OCI-LY1 (cell line): ENCODE data around the gene DUSP22.

Source experiments
- H2AFZ ChIP-seq: fragments of 200-600 bp; sonication (generic), shearing (Covaris generic); 2 replicates; pipeline ENCODE4 v1.6.0; 2014; ENCODE audit warnings: antibody characterized with exemption, mild to moderate bottlenecking, low read length
- H3F3A ChIP-seq: fragments of 200-600 bp; sonication (generic), shearing (Covaris generic); 2 replicates; pipeline ENCODE4 v1.6.0; 2014; ENCODE audit warnings: mild to moderate bottlenecking, antibody characterized with exemption, low read length, moderate library complexity; ENCODE audit not compliant: insufficient read depth
- H3K27ac ChIP-seq: fragments of 200-600 bp; sonication (generic); 2 replicates; pipeline ENCODE4 v1.5.1; 2014; ENCODE audit warnings: low read length, mixed run types, mild to moderate bottlenecking, low read depth; ENCODE audit not compliant: poor library complexity, severe bottlenecking
- H3K27me3 ChIP-seq: fragments of 200-600 bp; sonication (generic); 2 replicates; pipeline ENCODE4 v1.6.0; 2014; ENCODE audit warnings: antibody characterized with exemption, mild to moderate bottlenecking, low read length, moderate library complexity; ENCODE audit not compliant: insufficient read depth
- H3K36me3 ChIP-seq: fragments of 200-600 bp; sonication (generic); 2 replicates; pipeline ENCODE4 v1.6.1; 2014; ENCODE audit warnings: mild to moderate bottlenecking, antibody characterized with exemption, low read length, moderate library complexity, mixed read lengths; ENCODE audit not compliant: insufficient read depth
- H3K4me1 ChIP-seq: fragments of 200-600 bp; sonication (generic); 2 replicates; pipeline ENCODE4 v1.5.1; 2014; ENCODE audit warnings: mild to moderate bottlenecking, low read length, moderate library complexity; ENCODE audit not compliant: insufficient read depth, severe bottlenecking
- H3K4me2 ChIP-seq: fragments of 200-600 bp; sonication (generic), shearing (Covaris generic); 2 replicates; pipeline ENCODE4 v1.6.1; 2014; ENCODE audit warnings: low read length
- H3K4me3 ChIP-seq: fragments of 200-600 bp; sonication (generic); 2 replicates; pipeline ENCODE4 v1.5.1; 2014; ENCODE audit warnings: low read length, low read depth, mild to moderate bottlenecking, mixed read lengths; ENCODE audit not compliant: poor library complexity, severe bottlenecking
- H3K79me2 ChIP-seq: fragments of 200-600 bp; shearing (Covaris generic); 2 replicates; pipeline ENCODE4 v1.6.1; 2016; ENCODE audit warnings: mixed run types, low read length, mixed read lengths; ENCODE audit not compliant: insufficient read depth
- H3K9ac ChIP-seq: fragments of 200-600 bp; sonication (generic), shearing (Covaris generic); 2 replicates; pipeline ENCODE4 v1.6.1; 2014; ENCODE audit warnings: mild to moderate bottlenecking, low read length, mixed read lengths
- H3K9me2 ChIP-seq: fragments of 200-600 bp; sonication (generic), shearing (Covaris generic); 2 replicates; pipeline ENCODE4 v1.6.1; 2014; ENCODE audit warnings: low read depth, mild to moderate bottlenecking, low read length, mixed read lengths
- H3K9me3 ChIP-seq: fragments of 200-600 bp; shearing (Covaris generic); 2 replicates; pipeline ENCODE4 v1.6.1; 2014; ENCODE audit warnings: low read length, mixed read lengths
- H4K20me1 ChIP-seq: fragments of 200-600 bp; sonication (generic), shearing (Covaris generic); 2 replicates; pipeline ENCODE4 v1.6.0; 2016; ENCODE audit warnings: mild to moderate bottlenecking, low read length; ENCODE audit not compliant: insufficient read depth
- EZH2 ChIP-seq: fragments of 200-600 bp; sonication (generic), shearing (Covaris generic); IDR thresholded peaks from 2 replicates; pipeline ENCODE4 v1.8.0; 2017; ENCODE audit warnings: borderline replicate concordance, mixed run types, mild to moderate bottlenecking, antibody characterized with exemption, low read length, moderate library complexity, mixed read lengths
- TF ChIP-seq, protein P1 (sequence below): fragments of 200-600 bp; sonication (generic), shearing (Covaris generic); IDR thresholded peaks from 2 replicates; pipeline ENCODE4 v1.5.1; 2017; ENCODE audit warnings: mild to moderate bottlenecking, antibody characterized with exemption, low read length, moderate library complexity, mixed read lengths

The DUSP22 gene

GRCh38 chr6:347232-347631, 54.9 kb downstream of the DUSP22 start:
- Histone ChIP-seq H3K9ac (0 out of 2 replicates have a peak overlapping the region, but pooled peaks have one; percentile 14), H4K20me1 (no peaks in the 10 kb centered on the region), H3K4me2 (peak overlapping the region; percentile 28), H3K4me1 (peaks cover 46% of the 10 kb centered on the region), H3K4me3 (no peak overlapping the region), H3K27ac (peak overlapping the region; percentile 47), H3K9me2 (no peaks in the 10 kb centered on the region), H3K79me2 (no peaks in the 10 kb centered on the region), H3K27me3 (no peaks in the 10 kb centered on the region), H3K9me3 (no peaks in the 10 kb centered on the region), H3F3A (no peaks in the 10 kb centered on the region), H3K36me3 (no peaks in the 10 kb centered on the region), H2AFZ (no peak overlapping the region)
- TF ChIP-seq EZH2 = no peak
- TF ChIP-seq, protein P1, sequence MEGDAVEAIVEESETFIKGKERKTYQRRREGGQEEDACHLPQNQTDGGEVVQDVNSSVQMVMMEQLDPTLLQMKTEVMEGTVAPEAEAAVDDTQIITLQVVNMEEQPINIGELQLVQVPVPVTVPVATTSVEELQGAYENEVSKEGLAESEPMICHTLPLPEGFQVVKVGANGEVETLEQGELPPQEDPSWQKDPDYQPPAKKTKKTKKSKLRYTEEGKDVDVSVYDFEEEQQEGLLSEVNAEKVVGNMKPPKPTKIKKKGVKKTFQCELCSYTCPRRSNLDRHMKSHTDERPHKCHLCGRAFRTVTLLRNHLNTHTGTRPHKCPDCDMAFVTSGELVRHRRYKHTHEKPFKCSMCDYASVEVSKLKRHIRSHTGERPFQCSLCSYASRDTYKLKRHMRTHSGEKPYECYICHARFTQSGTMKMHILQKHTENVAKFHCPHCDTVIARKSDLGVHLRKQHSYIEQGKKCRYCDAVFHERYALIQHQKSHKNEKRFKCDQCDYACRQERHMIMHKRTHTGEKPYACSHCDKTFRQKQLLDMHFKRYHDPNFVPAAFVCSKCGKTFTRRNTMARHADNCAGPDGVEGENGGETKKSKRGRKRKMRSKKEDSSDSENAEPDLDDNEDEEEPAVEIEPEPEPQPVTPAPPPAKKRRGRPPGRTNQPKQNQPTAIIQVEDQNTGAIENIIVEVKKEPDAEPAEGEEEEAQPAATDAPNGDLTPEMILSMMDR = peak; percentile 22; the same call in 1 of the 2 replicates

DNA sequence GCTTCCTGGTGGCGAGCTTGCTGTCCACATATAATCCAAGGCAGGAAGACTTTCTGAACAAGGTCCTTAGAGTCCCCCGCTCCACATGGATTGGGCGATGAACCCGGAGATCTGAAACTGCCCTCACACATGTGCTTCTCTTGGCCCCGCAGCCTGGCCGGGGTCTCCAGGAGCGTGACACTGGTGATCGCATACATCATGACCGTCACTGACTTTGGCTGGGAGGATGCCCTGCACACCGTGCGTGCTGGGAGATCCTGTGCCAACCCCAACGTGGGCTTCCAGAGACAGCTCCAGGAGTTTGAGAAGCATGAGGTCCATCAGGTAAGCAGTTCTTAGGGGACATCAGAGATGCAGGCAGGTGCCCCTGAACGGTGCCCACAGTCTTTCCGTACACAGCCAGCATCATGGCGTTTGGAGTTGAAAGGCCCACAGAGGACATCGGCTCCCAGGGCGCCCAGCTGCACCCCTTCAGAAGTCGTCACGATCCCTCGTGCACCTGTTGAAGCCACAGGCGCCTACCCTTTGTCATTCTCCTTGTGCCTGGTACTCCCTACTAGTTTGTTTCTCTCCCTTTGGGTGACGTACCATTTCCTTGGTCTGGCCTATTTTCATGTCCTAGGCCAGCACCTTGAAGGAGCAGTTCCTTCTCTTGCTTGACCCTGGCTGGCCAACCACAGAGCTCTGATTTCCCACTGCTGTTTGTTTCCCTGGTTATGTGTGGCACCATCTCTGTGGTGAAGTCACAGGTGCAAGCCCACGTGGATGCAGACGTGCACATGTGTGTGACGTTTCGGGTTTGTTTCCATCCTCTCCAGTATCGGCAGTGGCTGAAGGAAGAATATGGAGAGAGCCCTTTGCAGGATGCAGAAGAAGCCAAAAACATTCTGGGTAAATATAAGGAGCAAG, 55.9 kb downstream of the DUSP22 start:
- H3K4me2 ChIP-seq = peak overlapping the region; percentile 28
- no peaks in the 10 kb centered on the region for H3K27me3 ChIP-seq
- no peak overlapping the region for H2AFZ ChIP-seq
- H3K36me3 ChIP-seq = no peaks in the 10 kb centered on the region
- no peaks in the 10 kb centered on the region for H3K79me2 ChIP-seq
- no peak overlapping the region for H3K9ac ChIP-seq
- no peaks in the 10 kb centered on the region for H4K20me1 ChIP-seq
- no peaks in the 10 kb centered on the region for H3F3A ChIP-seq
- no peak overlapping the region for H3K4me3 ChIP-seq
- peaks cover 56% of the 10 kb centered on the region for H3K4me1 ChIP-seq
- H3K27ac ChIP-seq = peak overlapping the region; percentile 47
- H3K9me2 ChIP-seq = no peaks in the 10 kb centered on the region
- TF ChIP-seq EZH2 = no peak
- TF ChIP-seq, protein P1 = no peak
- no peaks in the 10 kb centered on the region for H3K9me3 ChIP-seq

DNA sequence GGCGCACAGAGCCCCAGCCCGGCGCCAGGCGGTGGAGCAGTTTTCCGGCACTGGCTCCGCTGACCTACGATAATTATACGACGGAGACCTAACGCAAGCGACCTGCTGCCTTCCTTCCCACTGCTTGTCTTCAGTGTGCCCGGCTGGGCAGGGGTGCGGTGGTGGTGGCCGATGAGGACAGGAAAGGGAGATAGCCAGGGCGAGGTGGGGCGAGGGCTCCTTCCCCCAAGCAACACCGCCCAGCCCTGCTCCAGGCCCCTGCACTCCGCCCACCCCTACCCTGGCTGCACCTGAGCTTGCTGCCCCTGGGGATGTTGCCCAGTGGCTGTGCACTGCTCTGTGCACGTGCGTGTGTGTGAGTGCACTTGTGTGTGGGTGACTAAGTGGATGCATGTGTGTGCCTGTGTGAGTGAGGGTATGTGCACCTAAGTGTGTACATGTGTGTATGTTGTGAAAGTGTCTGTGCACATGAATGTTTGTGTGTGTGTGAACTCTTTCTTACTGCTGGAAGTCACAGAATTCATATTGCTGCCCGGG, 56.6 kb downstream of the DUSP22 start:
- Histone ChIP-seq H4K20me1 (no peaks in the 10 kb centered on the region), H3F3A (no peaks in the 10 kb centered on the region), H3K9me2 (no peaks in the 10 kb centered on the region), H3K9ac (no peak overlapping the region), H3K27ac (peak overlapping the region; percentile 47), H3K27me3 (no peaks in the 10 kb centered on the region), H3K9me3 (no peaks in the 10 kb centered on the region), H3K79me2 (no peaks in the 10 kb centered on the region), H3K36me3 (no peaks in the 10 kb centered on the region), H3K4me3 (no peak overlapping the region), H3K4me2 (no peak overlapping the region), H3K4me1 (peaks cover 63% of the 10 kb centered on the region), H2AFZ (no peak overlapping the region)
- TF ChIP-seq, protein P1 = no peak
- TF ChIP-seq EZH2 = no peak
